ENCODE measurements around the gene KRTAP10-12. TPM values are rescaled to one million over a fixed set of nuclear protein-coding genes. Genes with fewer than 3 reads are reported as not detected.

KRTAP10-12 gene
- total RNA-seq, 1 experiment from 2014 or later: not detected

DNA sequence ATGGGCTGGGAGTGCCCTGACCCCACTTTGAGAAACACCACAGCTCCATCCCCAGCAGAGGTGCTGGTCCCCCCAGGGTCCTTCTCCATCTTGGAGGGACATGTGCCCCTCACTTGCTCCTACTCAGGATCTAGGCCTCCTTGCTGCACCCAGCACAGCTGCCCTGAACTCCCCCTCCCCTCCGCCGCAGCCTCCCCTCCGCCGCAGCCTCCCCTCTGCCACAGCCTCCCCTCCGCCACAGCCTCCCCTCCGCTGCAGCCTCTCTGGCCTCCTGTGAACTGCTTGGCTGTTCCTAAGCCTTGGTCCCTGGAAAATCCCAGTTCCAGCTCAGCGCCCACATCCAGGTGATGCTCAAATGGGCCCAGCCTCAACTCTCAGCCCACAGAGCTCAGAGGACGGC, 30.3 kb downstream of the KRTAP10-12 start:
- ChIA-PET CTCF (no interaction called here), POLR2A (no interaction called here)
- Histone ChIP-seq H3K4me3 (ENCODE audit: low read depth in 2 of 2, low read length in 2 of 2) (no peak overlapping the region), H3K36me3 (ENCODE audit: control insufficient read depth, insufficient read depth, low read length) (no peaks in the 10 kb centered on the region), H3K27me3 (ENCODE audit: control insufficient read depth, insufficient read depth, low read length) (no peaks in the 10 kb centered on the region), H3K9me3 (ENCODE audit: control insufficient read depth, insufficient read depth, low read depth, low read length) (no peaks in the 10 kb centered on the region), H3K4me1 (ENCODE audit: control insufficient read depth, insufficient read depth, low read length) (no peaks in the 10 kb centered on the region), H3K27ac (ENCODE audit: low read length) (no peak overlapping the region)
- DNase-seq (ENCODE audit: low read depth, low spot score) (no peak), ATAC-seq (no peak)
- in situ Hi-C loops (cut with HindIII; ENCODE audit: low pct_unique_long_range_greater_than_20kb, low sequenced_read_pairs) (no loop called here), intact Hi-C loops (cut with micrococcal nuclease; ENCODE audit: unreplicated experiment) (no loop called here)
- no peak for TF ChIP-seq POLR2AphosphoS5 (IDR thresholded peaks at IDR 0.05; ENCODE audit: low read depth, low read length)
- no TSS peak for BruUV-seq (replicated peaks)

DNA sequence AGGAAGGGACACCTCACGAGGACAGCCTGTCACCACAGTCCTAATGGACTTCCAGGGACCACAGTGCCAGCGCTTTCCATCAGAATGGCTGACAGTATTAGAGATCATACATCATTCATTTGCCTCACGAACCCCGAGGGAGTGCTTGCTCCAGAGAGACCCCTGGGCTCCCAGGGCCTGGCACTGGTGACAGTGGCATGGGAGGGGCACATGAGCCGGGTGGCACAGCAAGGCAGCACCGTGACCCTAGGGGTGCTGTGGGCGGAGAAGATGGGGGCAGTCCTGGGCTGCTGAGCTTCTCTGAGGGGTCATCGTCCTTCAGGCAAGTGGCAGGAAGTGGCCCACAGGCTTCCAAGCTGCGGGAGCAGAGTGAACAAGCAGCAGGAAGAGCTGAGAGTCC, 30.8 kb downstream of the KRTAP10-12 start:
- intact Hi-C loops (cut with micrococcal nuclease; ENCODE audit: unreplicated experiment) (no loop called here), in situ Hi-C loops (cut with HindIII; ENCODE audit: low pct_unique_long_range_greater_than_20kb, low sequenced_read_pairs) (no loop called here)
- no peak for TF ChIP-seq SIN3A (IDR thresholded peaks at IDR 0.05; ENCODE audit: borderline replicate concordance, insufficient read depth, low read depth, low read length)
- TF ChIP-seq, protein P1, sequence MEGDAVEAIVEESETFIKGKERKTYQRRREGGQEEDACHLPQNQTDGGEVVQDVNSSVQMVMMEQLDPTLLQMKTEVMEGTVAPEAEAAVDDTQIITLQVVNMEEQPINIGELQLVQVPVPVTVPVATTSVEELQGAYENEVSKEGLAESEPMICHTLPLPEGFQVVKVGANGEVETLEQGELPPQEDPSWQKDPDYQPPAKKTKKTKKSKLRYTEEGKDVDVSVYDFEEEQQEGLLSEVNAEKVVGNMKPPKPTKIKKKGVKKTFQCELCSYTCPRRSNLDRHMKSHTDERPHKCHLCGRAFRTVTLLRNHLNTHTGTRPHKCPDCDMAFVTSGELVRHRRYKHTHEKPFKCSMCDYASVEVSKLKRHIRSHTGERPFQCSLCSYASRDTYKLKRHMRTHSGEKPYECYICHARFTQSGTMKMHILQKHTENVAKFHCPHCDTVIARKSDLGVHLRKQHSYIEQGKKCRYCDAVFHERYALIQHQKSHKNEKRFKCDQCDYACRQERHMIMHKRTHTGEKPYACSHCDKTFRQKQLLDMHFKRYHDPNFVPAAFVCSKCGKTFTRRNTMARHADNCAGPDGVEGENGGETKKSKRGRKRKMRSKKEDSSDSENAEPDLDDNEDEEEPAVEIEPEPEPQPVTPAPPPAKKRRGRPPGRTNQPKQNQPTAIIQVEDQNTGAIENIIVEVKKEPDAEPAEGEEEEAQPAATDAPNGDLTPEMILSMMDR (IDR thresholded peaks at IDR 0.05): no peak
- no peak for TF ChIP-seq TCF7L2 (IDR thresholded peaks at IDR 0.05; ENCODE audit: low read depth, low read length)
- DNase-seq (ENCODE audit: low read depth, low spot score) (no peak), ATAC-seq (no peak)
- Histone ChIP-seq H3K4me3 (ENCODE audit: low read depth in 2 of 2, low read length in 2 of 2) (no peak overlapping the region), H3K27me3 (ENCODE audit: control insufficient read depth, insufficient read depth, low read length) (no peaks in the 10 kb centered on the region), H3K27ac (ENCODE audit: low read length) (no peak overlapping the region), H3K4me1 (ENCODE audit: control insufficient read depth, insufficient read depth, low read length) (no peaks in the 10 kb centered on the region), H3K9me3 (ENCODE audit: control insufficient read depth, insufficient read depth, low read depth, low read length) (no peaks in the 10 kb centered on the region), H3K36me3 (ENCODE audit: control insufficient read depth, insufficient read depth, low read length) (no peaks in the 10 kb centered on the region)
- ChIA-PET POLR2A (no interaction called here), CTCF (no interaction called here)
- BruUV-seq (replicated peaks): no TSS peak

DNA sequence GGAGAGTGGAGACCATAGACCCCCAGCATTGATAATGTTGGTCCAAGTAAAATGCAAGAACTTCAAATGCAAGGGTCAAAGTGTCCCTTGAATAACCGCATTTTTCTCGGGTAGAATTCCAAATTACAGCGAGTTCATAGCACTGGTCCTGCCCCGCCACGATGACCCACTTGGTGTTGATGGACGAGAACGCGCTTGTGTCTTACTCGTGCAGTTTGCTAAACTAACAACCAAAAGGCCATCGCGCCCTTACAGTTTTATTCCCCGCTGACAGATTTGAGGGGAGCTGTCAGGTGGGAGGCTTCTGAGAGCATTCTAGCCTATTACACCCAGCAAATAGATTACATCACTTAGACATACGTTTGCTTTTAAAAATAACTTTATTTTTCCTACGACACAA, 31.7 kb downstream of the KRTAP10-12 start:
- Histone ChIP-seq H3K27ac (ENCODE audit: low read length) (no peak overlapping the region), H3K4me3 (ENCODE audit: low read depth in 2 of 2, low read length in 2 of 2) (no peak overlapping the region), H3K9me3 (ENCODE audit: control insufficient read depth, insufficient read depth, low read depth, low read length) (no peaks in the 10 kb centered on the region), H3K4me1 (ENCODE audit: control insufficient read depth, insufficient read depth, low read length) (no peaks in the 10 kb centered on the region), H3K36me3 (ENCODE audit: control insufficient read depth, insufficient read depth, low read length) (no peaks in the 10 kb centered on the region), H3K27me3 (ENCODE audit: control insufficient read depth, insufficient read depth, low read length) (no peaks in the 10 kb centered on the region)
- ChIA-PET CTCF (no interaction called here), POLR2A (no interaction called here)
- intact Hi-C loops (cut with micrococcal nuclease; ENCODE audit: unreplicated experiment): no loop called here
- in situ Hi-C loops (cut with HindIII; ENCODE audit: low pct_unique_long_range_greater_than_20kb, low sequenced_read_pairs): no loop called here
- ATAC-seq (no peak), DNase-seq (ENCODE audit: low read depth, low spot score) (no peak)
- no TSS peak for BruUV-seq (replicated peaks)
- TF ChIP-seq TCF7L2 (IDR thresholded peaks at IDR 0.05; ENCODE audit: low read depth, low read length): no peak

DNA sequence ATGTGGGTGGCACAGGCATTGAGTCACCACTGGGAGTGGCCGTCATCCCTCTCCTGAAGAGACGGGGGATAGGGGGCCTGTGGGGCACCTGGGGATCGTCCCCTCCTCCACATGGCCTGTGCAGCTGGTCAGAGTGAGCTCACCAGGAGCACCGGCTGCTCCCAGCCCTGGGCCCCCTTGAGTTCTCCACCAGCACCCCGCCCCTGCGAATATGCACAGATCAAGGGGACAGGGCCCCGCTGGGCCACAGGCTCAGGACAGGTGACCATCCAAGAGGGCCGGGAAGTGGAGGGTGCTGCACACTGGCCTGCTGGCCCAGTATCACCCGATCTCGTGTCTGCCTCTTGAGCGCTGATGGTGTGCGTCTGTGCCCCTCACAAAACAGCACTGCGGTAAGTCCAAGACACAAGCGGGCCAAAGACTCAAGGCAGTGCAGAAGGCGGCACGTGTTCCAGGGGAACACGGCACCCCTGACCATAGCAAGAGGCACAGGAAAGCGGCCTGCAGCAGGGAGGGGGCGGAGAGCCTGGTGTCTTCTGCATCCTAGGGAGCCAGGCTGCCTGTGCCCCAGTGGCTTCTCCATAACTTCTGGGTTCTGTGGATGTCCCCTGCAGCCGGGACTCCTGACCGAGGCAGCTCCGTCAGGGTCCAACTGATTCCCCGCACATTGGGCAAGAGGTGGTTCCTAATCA, 32.5 kb downstream of the KRTAP10-12 start:
- ATAC-seq (no peak), DNase-seq (ENCODE audit: low read depth, low spot score) (no peak)
- POLR2A ChIA-PET: no interaction called here
- TF ChIP-seq SIN3A (IDR thresholded peaks at IDR 0.05; ENCODE audit: borderline replicate concordance, insufficient read depth, low read depth, low read length) (no peak), TCF7L2 (IDR thresholded peaks at IDR 0.05; ENCODE audit: low read depth, low read length) (no peak), POLR2AphosphoS5 (IDR thresholded peaks at IDR 0.05; ENCODE audit: low read depth, low read length) (no peak)
- TF ChIP-seq, protein P1 (IDR thresholded peaks at IDR 0.05): no peak
- TF ChIP-seq, protein P2, sequence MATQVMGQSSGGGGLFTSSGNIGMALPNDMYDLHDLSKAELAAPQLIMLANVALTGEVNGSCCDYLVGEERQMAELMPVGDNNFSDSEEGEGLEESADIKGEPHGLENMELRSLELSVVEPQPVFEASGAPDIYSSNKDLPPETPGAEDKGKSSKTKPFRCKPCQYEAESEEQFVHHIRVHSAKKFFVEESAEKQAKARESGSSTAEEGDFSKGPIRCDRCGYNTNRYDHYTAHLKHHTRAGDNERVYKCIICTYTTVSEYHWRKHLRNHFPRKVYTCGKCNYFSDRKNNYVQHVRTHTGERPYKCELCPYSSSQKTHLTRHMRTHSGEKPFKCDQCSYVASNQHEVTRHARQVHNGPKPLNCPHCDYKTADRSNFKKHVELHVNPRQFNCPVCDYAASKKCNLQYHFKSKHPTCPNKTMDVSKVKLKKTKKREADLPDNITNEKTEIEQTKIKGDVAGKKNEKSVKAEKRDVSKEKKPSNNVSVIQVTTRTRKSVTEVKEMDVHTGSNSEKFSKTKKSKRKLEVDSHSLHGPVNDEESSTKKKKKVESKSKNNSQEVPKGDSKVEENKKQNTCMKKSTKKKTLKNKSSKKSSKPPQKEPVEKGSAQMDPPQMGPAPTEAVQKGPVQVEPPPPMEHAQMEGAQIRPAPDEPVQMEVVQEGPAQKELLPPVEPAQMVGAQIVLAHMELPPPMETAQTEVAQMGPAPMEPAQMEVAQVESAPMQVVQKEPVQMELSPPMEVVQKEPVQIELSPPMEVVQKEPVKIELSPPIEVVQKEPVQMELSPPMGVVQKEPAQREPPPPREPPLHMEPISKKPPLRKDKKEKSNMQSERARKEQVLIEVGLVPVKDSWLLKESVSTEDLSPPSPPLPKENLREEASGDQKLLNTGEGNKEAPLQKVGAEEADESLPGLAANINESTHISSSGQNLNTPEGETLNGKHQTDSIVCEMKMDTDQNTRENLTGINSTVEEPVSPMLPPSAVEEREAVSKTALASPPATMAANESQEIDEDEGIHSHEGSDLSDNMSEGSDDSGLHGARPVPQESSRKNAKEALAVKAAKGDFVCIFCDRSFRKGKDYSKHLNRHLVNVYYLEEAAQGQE (IDR thresholded peaks at IDR 0.05; ENCODE audit: insufficient read depth in 1 of 2, low read depth in 2 of 2, low read length in 1 of 2): no peak
- no TSS peak for BruUV-seq (replicated peaks)
- CTCF ChIA-PET: no interaction called here
- H3K9me3 ChIP-seq (ENCODE audit: control insufficient read depth, insufficient read depth, low read depth, low read length): no peaks in the 10 kb centered on the region
- H3K36me3 ChIP-seq (ENCODE audit: control insufficient read depth, insufficient read depth, low read length): no peaks in the 10 kb centered on the region
- in situ Hi-C loops (cut with HindIII; ENCODE audit: low pct_unique_long_range_greater_than_20kb, low sequenced_read_pairs): no loop called here
- no peak overlapping the region for H3K4me3 ChIP-seq (ENCODE audit: low read depth in 2 of 2, low read length in 2 of 2)
- H3K27ac ChIP-seq (ENCODE audit: low read length): no peak overlapping the region
- intact Hi-C loops (cut with micrococcal nuclease; ENCODE audit: unreplicated experiment): no loop called here
- H3K27me3 ChIP-seq (ENCODE audit: control insufficient read depth, insufficient read depth, low read length): no peaks in the 10 kb centered on the region
- no peaks in the 10 kb centered on the region for H3K4me1 ChIP-seq (ENCODE audit: control insufficient read depth, insufficient read depth, low read length)

Data from Panc1 (cell line).